Lung (tissue), 12 donors: ENCODE results near the gene SIPA1. TPM values are rescaled to one million over a fixed set of nuclear protein-coding genes. Genes with fewer than 3 reads are reported as not detected.

Experiments used
- ATAC-seq: fragments of 200-7000 bp; cut with Tn5 transposase; one replicate; pipeline ENCODE4 v1.9.1; 2020; ENCODE audit warnings: moderate number of reproducible peaks; ENCODE audit not compliant: insufficient read depth, low FRiP score
- DNase-seq, 3 donors: peaks; one replicate each; pipeline ENCODE4 v3.0.0-alpha.2; 2013 to 2017
- H3K27ac ChIP-seq, 2 donors: one replicate each; pipeline ENCODE4 v1.5.1; 2013; ENCODE audit warnings: mild to moderate bottlenecking in 2 of 2, moderate library complexity in 2 of 2, control low read depth in 1 of 2, inconsistent platforms in 1 of 2, low read depth in 1 of 2, low read length in 1 of 2
- H3K27me3 ChIP-seq, 3 donors: one replicate each; pipeline ENCODE4 v1.5.1; 2013; ENCODE audit warnings: low read length in 2 of 3; ENCODE audit not compliant: control insufficient read depth in 3 of 3, insufficient read depth in 3 of 3
- H3K36me3 ChIP-seq, 4 donors: one replicate each; pipeline ENCODE4 v1.5.1; 2013; ENCODE audit warnings: low read length in 4 of 4, mild to moderate bottlenecking in 1 of 4, moderate library complexity in 1 of 4; ENCODE audit not compliant: control insufficient read depth in 4 of 4, insufficient read depth in 4 of 4
- H3K4me1 ChIP-seq, 5 donors: one replicate each; pipeline ENCODE4 v1.5.1; 2013; ENCODE audit warnings: low read length in 5 of 5, mild to moderate bottlenecking in 2 of 5, moderate library complexity in 1 of 5; ENCODE audit not compliant: control insufficient read depth in 5 of 5, insufficient read depth in 5 of 5
- H3K4me3 ChIP-seq: one replicate; pipeline ENCODE4 v1.5.1; 2013; ENCODE audit warnings: mild to moderate bottlenecking, control low read depth, moderate library complexity
- H3K9ac ChIP-seq, 2 donors: one replicate each; pipeline ENCODE4 v1.5.1; 2013; ENCODE audit warnings: low read length in 2 of 2, control low read depth in 1 of 2; ENCODE audit not compliant: insufficient read depth in 1 of 2
- H3K9me3 ChIP-seq, 4 donors: one replicate each; pipeline ENCODE4 v1.5.1; 2013; ENCODE audit warnings: low read length in 3 of 4, mild to moderate bottlenecking in 1 of 4, moderate library complexity in 1 of 4; ENCODE audit not compliant: control insufficient read depth in 4 of 4, insufficient read depth in 3 of 4
- CTCF ChIP-seq: IDR thresholded peaks from 2 replicates; pipeline ENCODE4 v1.5.1; 2012; ENCODE audit warnings: mild to moderate bottlenecking; ENCODE audit errors: control extremely low read depth, extremely low read depth
- WGBS, 2 donors: extraction: QIAGEN DNeasy Blood & Tissue Kit; methylation state at CpG; one replicate each; pipeline ENCODE4 v1.1.7; 2013; 5-methylcytosine and 5-hydroxymethylcytosine counted together
- polyA plus RNA-seq, 2 donors: library from polyadenylated mRNA; stranded (reverse); fragments of 200-250 nt; gene quantifications; one replicate each; pipeline ENCODE4 v1.2.1, GENCODE V29; 2013
- total RNA-seq, 2 donors: library from RNA; depleted of rRNA in 1 of 2; stranded (reverse); fragments of >200 nt in 1 of 2; gene quantifications; one replicate each; pipeline ENCODE4 v1.2.1, GENCODE V29; 2014 to 2021
- donor health status: control.
- donor health status: control.
- donor health status: Bipolar disorder and iron deficiency.
- donor health status: healthy.
- donor health status: DM: yes; HTN: yes; CAD: no.

Gene SIPA1
- total and polyA plus RNA-seq, 4 donors = 39.7 to 102 (median 82.8) TPM

- peaks cover 0 to 2% (median 0%) of the 10 kb centered on the region in 5 donors for H3K4me1 ChIP-seq
- H3K9me3 ChIP-seq = no peaks in the 10 kb centered on the region
- no peak overlapping the region for H3K27ac ChIP-seq
- no peak for DNase-seq
- 97% methylated on average over 13 to 14 of the region's 14 CpGs for WGBS, 2 donors
- no peak for TF ChIP-seq CTCF
- H3K27me3 ChIP-seq = no peaks in the 10 kb centered on the region
- H3K36me3 ChIP-seq = peaks cover 10 to 79% (median 28%) of the 10 kb centered on the region in 4 donors
- no peak for ATAC-seq
- no peak overlapping the region for H3K4me3 ChIP-seq
- H3K9ac ChIP-seq = no peak overlapping the region
Measured at GRCh38 chr11:65629579-65629978, 8.3 kb upstream of the SIPA1 start.

GRCh38 chr11:65630215-65630614, 7.7 kb upstream of the SIPA1 start:
- H3K36me3 ChIP-seq = peaks cover 10 to 79% (median 31%) of the 10 kb centered on the region in 4 donors
- no peak for TF ChIP-seq CTCF
- no peak for ATAC-seq

GRCh38 chr11:65633390-65634108, 4.4 kb upstream of the SIPA1 start:
- no peak for ATAC-seq
- peaks cover 4 to 67% (median 25%) of the 10 kb centered on the region in 4 donors for H3K36me3 ChIP-seq
- no peak for TF ChIP-seq CTCF
- 73 to 78% methylated on average over 20 of the region's 20 CpGs for WGBS, 2 donors
- H3K9ac ChIP-seq = no peak overlapping the region
- no peak overlapping the region for H3K4me3 ChIP-seq
- no peaks in the 10 kb centered on the region for H3K27me3 ChIP-seq
- no peaks in the 10 kb centered on the region for H3K9me3 ChIP-seq
- peaks cover 0 to 11% (median 0%) of the 10 kb centered on the region in 5 donors for H3K4me1 ChIP-seq
- no peak for DNase-seq
- no peak overlapping the region for H3K27ac ChIP-seq

More at GRCh38 chr11:65630215-65630614, 7.7 kb upstream of the SIPA1 start:
- no peak overlapping the region for H3K9ac ChIP-seq
- H3K4me3 ChIP-seq = no peak overlapping the region
- DNase-seq = no peak
- H3K4me1 ChIP-seq = peaks cover 0 to 2% (median 0%) of the 10 kb centered on the region in 5 donors
- no peaks in the 10 kb centered on the region for H3K9me3 ChIP-seq
- H3K27me3 ChIP-seq = no peaks in the 10 kb centered on the region
- 90 to 98% methylated on average over 11 of the region's 11 CpGs for WGBS, 2 donors
- H3K27ac ChIP-seq = no peak overlapping the region
